ENCODE results near the gene MCEMP1. TPM values are rescaled to one million over a fixed set of nuclear protein-coding genes. Genes with fewer than 3 reads are reported as not detected.

MCEMP1 gene
- total RNA-seq, 2 donors from 2014 or later = not detected

DNA sequence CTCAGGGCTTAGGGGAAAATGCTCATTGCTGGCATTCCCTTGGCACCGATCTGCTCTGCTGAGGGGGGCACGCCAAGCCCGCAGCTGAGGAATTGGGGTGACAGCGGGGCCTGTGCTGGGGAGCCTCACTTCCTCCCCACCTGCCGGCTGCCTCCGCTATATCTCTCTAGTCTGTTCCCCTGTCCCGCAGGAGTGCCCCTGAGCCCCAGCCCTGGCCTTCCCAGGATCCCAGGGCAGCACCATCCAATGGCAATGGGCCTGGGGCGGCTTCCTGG, 30.5 kb upstream of the MCEMP1 start:
- H3K9ac ChIP-seq (ENCODE audit: extremely low read depth, low read length, poor library complexity, severe bottlenecking) = no peak overlapping the region
- peaks cover 2% of the 10 kb centered on the region for H3K9me3 Mint-ChIP-seq
- 88% methylated on average over 4 to 8 of the region's 8 CpGs for WGBS, 2 experiments (ENCODE audit: insufficient coverage in 1 of 2, insufficient read length in 1 of 2)

DNA sequence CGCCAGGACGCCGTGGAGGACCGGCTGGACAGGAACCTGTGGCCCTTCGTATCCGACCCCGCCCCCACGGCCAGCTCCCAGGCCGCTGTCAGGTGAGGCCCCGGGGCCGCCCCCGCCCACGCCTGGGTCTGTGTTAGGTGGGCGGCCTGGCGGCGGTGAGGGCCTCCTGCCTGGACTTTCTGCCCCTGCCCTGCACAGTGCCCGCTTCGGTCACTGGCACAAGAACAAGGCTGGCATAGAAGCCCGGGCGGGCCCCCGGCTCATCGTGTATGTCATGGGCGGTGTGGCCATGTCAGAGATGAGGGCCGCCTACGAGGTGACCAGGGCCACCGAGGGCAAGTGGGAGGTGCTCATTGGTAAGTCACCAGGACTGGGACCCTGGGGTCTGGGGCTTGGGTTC, 29.7 kb upstream of the MCEMP1 start:
- no peak overlapping the region for H3K27ac ChIP-seq (ENCODE audit: low read depth, low read length)
- WGBS, 2 experiments (ENCODE audit: insufficient coverage in 1 of 2, insufficient read length in 1 of 2) = 89 to 93% methylated on average over 18 to 26 of the region's 26 CpGs
- Mint-ChIP-seq H3K27me3 (ENCODE audit: insufficient read depth) (peaks cover 19% of the 10 kb centered on the region), H3K4me1 (peaks cover 8% of the 10 kb centered on the region), H3K27ac (no peak overlapping the region), H3K4me3 (no peak overlapping the region), H3K36me3 (ENCODE audit: low read depth) (peaks cover 29% of the 10 kb centered on the region), H3K9me3 (peaks cover 2% of the 10 kb centered on the region)
- peaks cover 7% of the 10 kb centered on the region for H3K36me3 ChIP-seq (ENCODE audit: control insufficient read depth, insufficient read depth, low read length)
- H3K9me3 ChIP-seq (ENCODE audit: control insufficient read depth, low read length) = no peaks in the 10 kb centered on the region
- no peak overlapping the region for H3K4me3 ChIP-seq (ENCODE audit: low read length)
- no peak for DNase-seq
- peaks cover 6% of the 10 kb centered on the region for H3K27me3 ChIP-seq (ENCODE audit: control insufficient read depth, insufficient read depth, low read length, poor library complexity, severe bottlenecking)
- TF ChIP-seq, protein P1, sequence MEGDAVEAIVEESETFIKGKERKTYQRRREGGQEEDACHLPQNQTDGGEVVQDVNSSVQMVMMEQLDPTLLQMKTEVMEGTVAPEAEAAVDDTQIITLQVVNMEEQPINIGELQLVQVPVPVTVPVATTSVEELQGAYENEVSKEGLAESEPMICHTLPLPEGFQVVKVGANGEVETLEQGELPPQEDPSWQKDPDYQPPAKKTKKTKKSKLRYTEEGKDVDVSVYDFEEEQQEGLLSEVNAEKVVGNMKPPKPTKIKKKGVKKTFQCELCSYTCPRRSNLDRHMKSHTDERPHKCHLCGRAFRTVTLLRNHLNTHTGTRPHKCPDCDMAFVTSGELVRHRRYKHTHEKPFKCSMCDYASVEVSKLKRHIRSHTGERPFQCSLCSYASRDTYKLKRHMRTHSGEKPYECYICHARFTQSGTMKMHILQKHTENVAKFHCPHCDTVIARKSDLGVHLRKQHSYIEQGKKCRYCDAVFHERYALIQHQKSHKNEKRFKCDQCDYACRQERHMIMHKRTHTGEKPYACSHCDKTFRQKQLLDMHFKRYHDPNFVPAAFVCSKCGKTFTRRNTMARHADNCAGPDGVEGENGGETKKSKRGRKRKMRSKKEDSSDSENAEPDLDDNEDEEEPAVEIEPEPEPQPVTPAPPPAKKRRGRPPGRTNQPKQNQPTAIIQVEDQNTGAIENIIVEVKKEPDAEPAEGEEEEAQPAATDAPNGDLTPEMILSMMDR (conservative IDR thresholded peaks at IDR 0.05) = no peak
- H3K4me1 ChIP-seq (ENCODE audit: control insufficient read depth, insufficient read depth, low read length) = no peaks in the 10 kb centered on the region
- no peak overlapping the region for H3K9ac ChIP-seq (ENCODE audit: extremely low read depth, low read length, poor library complexity, severe bottlenecking)

More for the DNA sequence above, 30.5 kb upstream of the MCEMP1 start:
- H3K27ac ChIP-seq (ENCODE audit: low read depth, low read length) = no peak overlapping the region
- no peak overlapping the region for H3K4me3 ChIP-seq (ENCODE audit: low read length)
- H3K4me3 Mint-ChIP-seq = no peak overlapping the region
- no peaks in the 10 kb centered on the region for H3K9me3 ChIP-seq (ENCODE audit: control insufficient read depth, low read length)
- peaks cover 13% of the 10 kb centered on the region for H3K27me3 Mint-ChIP-seq (ENCODE audit: insufficient read depth)
- peaks cover 30% of the 10 kb centered on the region for H3K36me3 Mint-ChIP-seq (ENCODE audit: low read depth)
- peaks cover 7% of the 10 kb centered on the region for H3K36me3 ChIP-seq (ENCODE audit: control insufficient read depth, insufficient read depth, low read length)
- DNase-seq = peak; percentile 49
- no peaks in the 10 kb centered on the region for H3K4me1 ChIP-seq (ENCODE audit: control insufficient read depth, insufficient read depth, low read length)
- TF ChIP-seq, protein P1 (conservative IDR thresholded peaks at IDR 0.05) = no peak
- peaks cover 6% of the 10 kb centered on the region for H3K27me3 ChIP-seq (ENCODE audit: control insufficient read depth, insufficient read depth, low read length, poor library complexity, severe bottlenecking)
- H3K4me1 Mint-ChIP-seq = peaks cover 8% of the 10 kb centered on the region
- no peak overlapping the region for H3K27ac Mint-ChIP-seq

DNA sequence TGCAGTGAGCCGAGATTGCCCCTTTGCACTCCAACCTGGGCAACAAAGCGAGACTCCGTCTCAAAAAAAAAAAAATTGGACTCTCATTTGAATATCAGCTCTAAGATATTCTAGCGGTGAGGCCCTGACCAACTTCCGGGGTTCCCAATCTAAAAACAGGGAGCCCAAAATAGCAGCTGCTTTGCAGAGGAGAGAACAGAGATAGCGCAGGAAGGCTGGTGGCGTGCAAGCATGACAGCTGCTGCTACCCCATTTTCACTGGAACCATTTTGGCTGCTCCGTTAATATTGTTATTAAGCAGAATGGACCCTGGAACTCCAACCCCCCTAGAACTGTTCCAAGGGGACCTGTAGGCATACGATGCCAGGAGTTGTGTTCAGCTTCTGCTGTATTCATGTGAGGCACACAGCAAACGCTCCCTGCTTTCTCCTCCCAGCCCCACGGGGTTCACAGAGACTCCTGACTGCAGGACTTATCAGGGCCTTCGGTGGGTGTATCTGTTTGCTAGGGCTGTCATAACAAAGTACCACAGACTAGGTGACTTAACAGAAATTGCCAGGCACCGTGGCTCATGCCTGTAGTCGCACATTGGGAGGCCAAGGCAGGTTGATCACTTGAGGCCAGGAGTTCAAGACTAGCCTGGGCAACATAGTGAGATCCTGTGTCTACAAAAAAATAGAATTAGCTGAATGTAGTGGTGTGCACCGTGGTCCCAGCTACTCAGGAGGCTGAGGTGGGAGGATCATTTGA, 28.4 kb upstream of the MCEMP1 start:
- Mint-ChIP-seq H3K4me1 (peaks cover 8% of the 10 kb centered on the region), H3K27ac (no peak overlapping the region)
- WGBS, 2 experiments (ENCODE audit: insufficient coverage in 1 of 2, insufficient read length in 1 of 2) = 90 to 94% methylated on average over 11 to 15 of the region's 15 CpGs

More for the DNA sequence above, 28.4 kb upstream of the MCEMP1 start:
- Histone ChIP-seq H3K27ac (ENCODE audit: low read depth, low read length) (no peak overlapping the region), H3K9ac (ENCODE audit: extremely low read depth, low read length, poor library complexity, severe bottlenecking) (no peak overlapping the region), H3K4me1 (ENCODE audit: control insufficient read depth, insufficient read depth, low read length) (no peaks in the 10 kb centered on the region), H3K9me3 (ENCODE audit: control insufficient read depth, low read length) (no peaks in the 10 kb centered on the region), H3K27me3 (ENCODE audit: control insufficient read depth, insufficient read depth, low read length, poor library complexity, severe bottlenecking) (peaks cover 6% of the 10 kb centered on the region), H3K4me3 (ENCODE audit: low read length) (no peak overlapping the region), H3K36me3 (ENCODE audit: control insufficient read depth, insufficient read depth, low read length) (peaks cover 7% of the 10 kb centered on the region)
- Mint-ChIP-seq H3K4me3 (no peak overlapping the region), H3K36me3 (ENCODE audit: low read depth) (peaks cover 22% of the 10 kb centered on the region), H3K9me3 (no peaks in the 10 kb centered on the region), H3K27me3 (ENCODE audit: insufficient read depth) (peaks cover 32% of the 10 kb centered on the region)
- TF ChIP-seq, protein P1 (conservative IDR thresholded peaks at IDR 0.05) = no peak
- no peak for DNase-seq
